Nephron (organoid): ENCODE data around the gene ZNF813.

Source experiments
- H3K27ac Mint-ChIP-seq, 3 experiments: 2 replicates each; pipeline ENCODE4 v1.8.0; 2020; ENCODE audit warnings: mixed read lengths in 3 of 3, mild to moderate bottlenecking in 2 of 3, moderate library complexity in 1 of 3
- H3K27me3 Mint-ChIP-seq: 2 replicates; pipeline ENCODE4 v1.8.0; 2021; ENCODE audit warnings: low read depth, mild to moderate bottlenecking, moderate library complexity, mixed read lengths
- H3K36me3 Mint-ChIP-seq: 2 replicates; pipeline ENCODE4 v1.8.0; 2020; ENCODE audit warnings: low read depth, mixed read lengths
- H3K4me1 Mint-ChIP-seq: 2 replicates; pipeline ENCODE4 v1.8.0; 2020; ENCODE audit warnings: mixed read lengths
- H3K4me3 Mint-ChIP-seq, 3 experiments: 2 replicates each; pipeline ENCODE4 v1.8.0; 2020; ENCODE audit warnings: mild to moderate bottlenecking in 3 of 3, mixed read lengths in 3 of 3, moderate library complexity in 2 of 3
- H3K9me3 Mint-ChIP-seq: 2 replicates; pipeline ENCODE4 v1.8.0; 2020; ENCODE audit warnings: mixed read lengths
- CTCF ChIP-seq, 3 experiments: fragments of 200-600 bp; sonication (generic); IDR thresholded peaks; one replicate each; pipeline ENCODE4 v1.5.0; 2021; ENCODE audit warnings: antibody characterized with exemption in 3 of 3; ENCODE audit not compliant: unreplicated experiment in 3 of 3

ZNF813 gene

GRCh38 chr19:53504885-53505284 is 37.4 kb downstream of the ZNF813 start:
- Mint-ChIP-seq H3K27ac (peak overlapping the region; percentile 81 to 93 (median 85)), H3K27me3 (no peaks in the 10 kb centered on the region), H3K4me1 (peaks cover 26% of the 10 kb centered on the region), H3K4me3 (peak overlapping the region; percentile 57 to 82 (median 78)), H3K9me3 (no peaks in the 10 kb centered on the region), H3K36me3 (no peaks in the 10 kb centered on the region)
- TF ChIP-seq CTCF (IDR thresholded peaks at IDR 0.05; ENCODE audit: unreplicated experiment in 3 of 3), result no peak

GRCh38 chr19:53506728-53507127 is 39.2 kb downstream of the ZNF813 start:
- no peak for TF ChIP-seq CTCF (IDR thresholded peaks at IDR 0.05; ENCODE audit: unreplicated experiment in 3 of 3)
- Mint-ChIP-seq H3K36me3 (no peaks in the 10 kb centered on the region), H3K4me1 (peaks cover 26% of the 10 kb centered on the region), H3K27me3 (no peaks in the 10 kb centered on the region), H3K4me3 (no peak overlapping the region), H3K9me3 (no peaks in the 10 kb centered on the region), H3K27ac (peak overlapping the region in 1 of 3 experiments; percentile 76)

GRCh38 chr19:53507523-53508442 is 40.2 kb downstream of the ZNF813 start:
- Mint-ChIP-seq H3K27me3 (no peaks in the 10 kb centered on the region), H3K4me3 (no peak overlapping the region), H3K9me3 (no peaks in the 10 kb centered on the region), H3K27ac (peak overlapping the region; percentile 15 to 84 (median 44)), H3K4me1 (peaks cover 26% of the 10 kb centered on the region), H3K36me3 (no peaks in the 10 kb centered on the region)
- no peak for TF ChIP-seq CTCF (IDR thresholded peaks at IDR 0.05; ENCODE audit: unreplicated experiment in 3 of 3)

- Mint-ChIP-seq H3K27ac (no peak overlapping the region), H3K4me3 (no peak overlapping the region), H3K36me3 (no peaks in the 10 kb centered on the region), H3K27me3 (no peaks in the 10 kb centered on the region), H3K4me1 (peaks cover 21% of the 10 kb centered on the region), H3K9me3 (no peaks in the 10 kb centered on the region)
- TF ChIP-seq CTCF (IDR thresholded peaks at IDR 0.05; ENCODE audit: unreplicated experiment in 3 of 3), result no peak
Measured at GRCh38 chr19:53509443-53509842, 41.9 kb downstream of the ZNF813 start.

GRCh38 chr19:53509845-53510244 is 42.3 kb downstream of the ZNF813 start:
- Mint-ChIP-seq H3K27me3 (no peaks in the 10 kb centered on the region), H3K4me1 (peaks cover 17% of the 10 kb centered on the region), H3K9me3 (no peaks in the 10 kb centered on the region), H3K4me3 (no peak overlapping the region), H3K27ac (no peak overlapping the region), H3K36me3 (no peaks in the 10 kb centered on the region)
- TF ChIP-seq CTCF (IDR thresholded peaks at IDR 0.05; ENCODE audit: unreplicated experiment in 3 of 3), result no peak

GRCh38 chr19:53511357-53511756 is 43.8 kb downstream of the ZNF813 start:
- Mint-ChIP-seq H3K36me3 (no peaks in the 10 kb centered on the region), H3K4me3 (no peak overlapping the region), H3K9me3 (no peaks in the 10 kb centered on the region), H3K27me3 (no peaks in the 10 kb centered on the region), H3K27ac (no peak overlapping the region), H3K4me1 (peaks cover 12% of the 10 kb centered on the region)
- TF ChIP-seq CTCF (IDR thresholded peaks at IDR 0.05; ENCODE audit: unreplicated experiment in 3 of 3), result no peak
